NK-92 (cell line): ENCODE data around the gene SDF4.

Experiments used
- DNase-seq: peaks from one replicate; lab custom pipeline; 2025; ENCODE audit not compliant: unreplicated experiment; lab: John Stamatoyannopoulos, UW

The SDF4 gene

DNA sequence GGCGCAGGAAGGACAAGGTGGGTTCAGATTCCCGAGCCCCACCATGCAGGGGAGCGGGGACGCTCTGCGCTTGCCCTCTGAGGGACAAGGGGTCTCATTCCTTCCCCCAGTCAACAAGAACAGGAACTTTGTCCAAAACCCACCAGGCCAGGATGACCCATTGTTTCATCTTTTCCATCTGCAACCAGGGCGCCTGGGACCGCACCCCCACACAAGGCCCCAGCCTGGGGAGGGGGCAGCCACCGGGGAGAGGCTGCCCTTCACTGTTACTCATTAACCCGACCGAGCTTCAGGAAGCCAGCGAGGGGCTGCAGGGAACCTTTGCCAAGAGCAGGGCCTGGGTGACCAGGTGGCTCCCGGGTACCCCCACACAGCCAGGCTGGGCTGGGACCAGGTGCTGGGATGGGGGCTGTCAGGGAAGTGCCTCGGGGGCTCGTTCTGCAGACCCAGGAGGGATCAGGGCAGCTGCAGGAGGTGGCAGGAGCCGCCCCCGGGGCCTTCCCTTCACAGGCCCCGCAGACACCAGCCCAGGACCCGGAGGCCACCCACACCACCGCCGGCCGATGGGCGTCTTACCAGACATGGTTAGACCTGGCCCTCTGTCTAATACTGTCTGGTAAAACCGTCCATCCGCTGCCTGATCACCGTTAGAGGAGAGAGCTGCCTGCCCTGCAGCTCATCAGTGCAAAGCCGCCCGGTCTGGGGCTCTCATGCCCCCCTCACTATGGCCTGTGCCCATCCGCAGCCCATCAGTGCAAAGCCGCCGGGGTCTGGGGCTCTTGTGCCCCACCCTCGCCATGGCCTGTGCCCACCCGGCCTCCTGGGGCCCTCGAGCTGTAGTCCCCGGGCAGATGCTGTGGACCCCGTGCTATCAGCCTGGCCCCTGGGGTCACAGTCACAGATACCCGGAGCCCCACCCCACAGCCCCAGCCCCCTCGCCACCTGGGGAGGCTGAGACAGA is 63.1 kb downstream of the SDF4 start:
- DNase-seq: no peak

DNA sequence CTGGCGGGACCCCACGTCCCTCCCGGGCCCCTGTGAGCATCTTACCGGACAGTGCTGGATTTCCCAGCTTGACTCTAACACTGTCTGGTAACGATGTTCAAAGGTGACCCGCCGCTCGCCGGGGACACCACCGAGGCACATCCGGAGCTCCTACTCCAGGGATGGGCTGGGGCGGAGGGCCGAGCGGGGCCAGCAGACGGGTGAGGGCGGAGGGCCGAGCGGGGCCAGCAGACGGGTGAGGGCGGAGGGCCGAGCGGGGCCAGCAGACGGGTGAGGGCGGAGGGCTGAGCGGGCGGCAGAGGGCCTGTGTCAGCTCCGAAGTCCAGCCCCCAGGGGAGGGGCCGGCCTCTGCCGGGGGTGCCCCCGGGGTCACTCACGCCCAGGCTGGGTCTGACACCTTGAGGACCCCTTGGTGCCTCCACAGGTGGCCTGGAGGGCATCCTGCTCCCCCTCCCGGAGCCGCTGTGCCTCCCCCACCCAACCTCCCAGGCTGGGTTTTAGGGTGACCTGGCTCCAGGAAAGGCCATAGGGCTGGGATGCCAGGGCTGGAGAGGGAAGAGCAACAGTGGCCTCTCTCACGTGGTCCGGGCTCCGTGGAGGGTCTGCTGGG is 63.9 kb downstream of the SDF4 start:
- no peak for DNase-seq

DNA sequence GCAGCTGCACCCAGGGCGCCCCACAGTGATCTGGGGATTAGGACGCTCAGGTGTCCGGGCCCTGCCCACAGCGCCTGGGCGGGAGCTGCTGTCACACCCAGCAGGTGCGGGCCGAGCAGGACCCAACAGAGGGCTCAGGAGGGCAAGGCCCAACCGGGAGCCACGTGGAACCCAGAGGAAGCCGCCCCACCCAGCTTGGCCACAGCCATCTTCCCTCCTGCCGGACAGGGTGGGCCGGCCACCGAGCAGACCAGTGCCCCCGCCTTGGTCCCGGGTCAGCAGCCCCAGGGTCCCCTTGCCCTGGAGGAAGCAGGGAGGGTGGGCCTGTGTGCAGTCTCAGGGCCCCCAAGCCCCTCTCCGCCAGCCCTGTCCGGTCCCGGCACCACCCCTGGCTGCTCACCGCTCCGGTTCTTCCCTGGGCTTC is 64.4 kb downstream of the SDF4 start:
- no peak for DNase-seq
